ENCODE measurements around the gene ALDH2.

Gene ALDH2

GRCh38 chr12:111768159-111768895 lies 1.6 kb downstream of the ALDH2 start:
- Histone ChIP-seq H3K9ac (ENCODE audit: low read length) (peak overlapping the region; percentile 95), H3K27me3 (ENCODE audit: insufficient read depth, low read length, poor library complexity) (no peaks in the 10 kb centered on the region), H3K4ac (ENCODE audit: low read depth, low read length) (no peak overlapping the region), H2BK15ac (replicated peaks; ENCODE audit: low read depth) (no peak overlapping the region), H3K4me3 (ENCODE audit: low read length) (no peak overlapping the region), H3K18ac (ENCODE audit: low read length) (no peak overlapping the region), H2BK120ac (ENCODE audit: low read depth, low read length) (no peak overlapping the region), H4K5ac (ENCODE audit: low read length) (no peak overlapping the region), H2BK5ac (ENCODE audit: low read length) (no peak overlapping the region), H3K56ac (ENCODE audit: low read length) (peak overlapping the region; percentile 97), H3K79me1 (ENCODE audit: low read length) (peaks cover 8% of the 10 kb centered on the region), H3K23ac (ENCODE audit: low read length) (peak overlapping the region; percentile 70), H3K4me1 (ENCODE audit: control insufficient read depth, low read depth, low read length) (peaks cover 10% of the 10 kb centered on the region), H3K4me2 (ENCODE audit: low read length) (peak overlapping the region; percentile 99), H3K27ac (ENCODE audit: low read depth, low read length) (no peak overlapping the region), H2AK5ac (ENCODE audit: low read length) (no peak overlapping the region), H3K36me3 (ENCODE audit: control insufficient read depth, insufficient read depth, low read length) (no peaks in the 10 kb centered on the region), H3K79me2 (ENCODE audit: control insufficient read depth, insufficient read depth, low read length) (peaks cover 2% of the 10 kb centered on the region), H4K8ac (ENCODE audit: low read depth, low read length) (no peak overlapping the region)
- no peak for DNase-seq
- WGBS (ENCODE audit: extremely low coverage, insufficient coverage, low lambda C conversion rate): no CpG with 5 or more reads among the region's 9 CpGs

- H3K79me1 ChIP-seq (ENCODE audit: low read length): peaks cover 9% of the 10 kb centered on the region
- no peak overlapping the region for H3K56ac ChIP-seq (ENCODE audit: low read length)
- no peak overlapping the region for H4K5ac ChIP-seq (ENCODE audit: low read length)
- no peak overlapping the region for H3K4ac ChIP-seq (ENCODE audit: low read depth, low read length)
- no peak overlapping the region for H2AK5ac ChIP-seq (ENCODE audit: low read length)
- no peak overlapping the region for H4K8ac ChIP-seq (ENCODE audit: low read depth, low read length)
- H3K4me1 ChIP-seq (ENCODE audit: control insufficient read depth, low read depth, low read length): peaks cover 14% of the 10 kb centered on the region
- H3K27me3 ChIP-seq (ENCODE audit: insufficient read depth, low read length, poor library complexity): no peaks in the 10 kb centered on the region
- no peak overlapping the region for H3K27ac ChIP-seq (ENCODE audit: low read depth, low read length)
- H3K9ac ChIP-seq (ENCODE audit: low read length): no peak overlapping the region
- no peak overlapping the region for H2BK5ac ChIP-seq (ENCODE audit: low read length)
- H3K23ac ChIP-seq (ENCODE audit: low read length): no peak overlapping the region
- no peak overlapping the region for H3K18ac ChIP-seq (ENCODE audit: low read length)
- H3K4me3 ChIP-seq (ENCODE audit: low read length): no peak overlapping the region
- H3K36me3 ChIP-seq (ENCODE audit: control insufficient read depth, insufficient read depth, low read length): no peaks in the 10 kb centered on the region
- H3K79me2 ChIP-seq (ENCODE audit: control insufficient read depth, insufficient read depth, low read length): peaks cover 2% of the 10 kb centered on the region
- no peak overlapping the region for H2BK120ac ChIP-seq (ENCODE audit: low read depth, low read length)
- H2BK15ac ChIP-seq (replicated peaks; ENCODE audit: low read depth): no peak overlapping the region
- no peak for DNase-seq
- no CpG with 5 or more reads among the region's 8 CpGs for WGBS (ENCODE audit: extremely low coverage, insufficient coverage, low lambda C conversion rate)
- no peak overlapping the region for H3K4me2 ChIP-seq (ENCODE audit: low read length)
These were observed 2.9 kb downstream of the ALDH2 start for GRCh38 chr12:111769599-111769998.

- no peak overlapping the region for H2BK120ac ChIP-seq (ENCODE audit: low read depth, low read length)
- no peak overlapping the region for H4K8ac ChIP-seq (ENCODE audit: low read depth, low read length)
- no peak overlapping the region for H3K9ac ChIP-seq (ENCODE audit: low read length)
- peak overlapping the region; percentile 18 for H3K56ac ChIP-seq (ENCODE audit: low read length)
- H2BK15ac ChIP-seq (replicated peaks; ENCODE audit: low read depth): no peak overlapping the region
- no peaks in the 10 kb centered on the region for H3K36me3 ChIP-seq (ENCODE audit: control insufficient read depth, insufficient read depth, low read length)
- no peak overlapping the region for H3K4me3 ChIP-seq (ENCODE audit: low read length)
- H3K4ac ChIP-seq (ENCODE audit: low read depth, low read length): no peak overlapping the region
- no peaks in the 10 kb centered on the region for H3K27me3 ChIP-seq (ENCODE audit: insufficient read depth, low read length, poor library complexity)
- no peak overlapping the region for H2AK5ac ChIP-seq (ENCODE audit: low read length)
- no peak overlapping the region for H4K5ac ChIP-seq (ENCODE audit: low read length)
- no peak overlapping the region for H3K4me2 ChIP-seq (ENCODE audit: low read length)
- peak overlapping the region; percentile 19 for H3K18ac ChIP-seq (ENCODE audit: low read length)
- no peak overlapping the region for H3K27ac ChIP-seq (ENCODE audit: low read depth, low read length)
- H3K79me1 ChIP-seq (ENCODE audit: low read length): peaks cover 11% of the 10 kb centered on the region
- H3K23ac ChIP-seq (ENCODE audit: low read length): no peak overlapping the region
- H3K4me1 ChIP-seq (ENCODE audit: control insufficient read depth, low read depth, low read length): peaks cover 19% of the 10 kb centered on the region
- no peak overlapping the region for H2BK5ac ChIP-seq (ENCODE audit: low read length)
- no peak for DNase-seq
- no CpG with 5 or more reads among the region's 17 CpGs for WGBS (ENCODE audit: extremely low coverage, insufficient coverage, low lambda C conversion rate)
- peaks cover 4% of the 10 kb centered on the region for H3K79me2 ChIP-seq (ENCODE audit: control insufficient read depth, insufficient read depth, low read length)
These were observed 7.2 kb downstream of the ALDH2 start for GRCh38 chr12:111773801-111774551.

- Histone ChIP-seq H2BK15ac (replicated peaks; ENCODE audit: low read depth) (no peak overlapping the region), H3K4ac (ENCODE audit: low read depth, low read length) (peak overlapping the region; percentile 5), H4K5ac (ENCODE audit: low read length) (no peak overlapping the region), H2BK5ac (ENCODE audit: low read length) (peak overlapping the region; percentile 96), H3K56ac (ENCODE audit: low read length) (peak overlapping the region; percentile 92), H3K79me2 (ENCODE audit: control insufficient read depth, insufficient read depth, low read length) (peaks cover 4% of the 10 kb centered on the region), H3K18ac (ENCODE audit: low read length) (no peak overlapping the region), H3K79me1 (ENCODE audit: low read length) (peaks cover 12% of the 10 kb centered on the region), H3K36me3 (ENCODE audit: control insufficient read depth, insufficient read depth, low read length) (no peaks in the 10 kb centered on the region), H2AK5ac (ENCODE audit: low read length) (peak overlapping the region; percentile 52), H2BK120ac (ENCODE audit: low read depth, low read length) (no peak overlapping the region), H3K27ac (ENCODE audit: low read depth, low read length) (peak overlapping the region; percentile 87), H3K4me3 (ENCODE audit: low read length) (no peak overlapping the region), H3K23ac (ENCODE audit: low read length) (peak overlapping the region; percentile 67), H3K4me1 (ENCODE audit: control insufficient read depth, low read depth, low read length) (peaks cover 19% of the 10 kb centered on the region), H3K27me3 (ENCODE audit: insufficient read depth, low read length, poor library complexity) (no peaks in the 10 kb centered on the region), H3K9ac (ENCODE audit: low read length) (peak overlapping the region; percentile 54), H3K4me2 (ENCODE audit: low read length) (no peak overlapping the region), H4K8ac (ENCODE audit: low read depth, low read length) (no peak overlapping the region)
- peak; percentile 93 for DNase-seq
- 100% methylated on average over 1 of the region's 15 CpGs for WGBS (ENCODE audit: extremely low coverage, insufficient coverage, low lambda C conversion rate)
These were observed 8.8 kb downstream of the ALDH2 start for GRCh38 chr12:111775205-111776193.

GRCh38 chr12:111776836-111777344 lies 10.2 kb downstream of the ALDH2 start:
- Histone ChIP-seq H3K27me3 (ENCODE audit: insufficient read depth, low read length, poor library complexity) (no peaks in the 10 kb centered on the region), H4K8ac (ENCODE audit: low read depth, low read length) (no peak overlapping the region), H3K79me2 (ENCODE audit: control insufficient read depth, insufficient read depth, low read length) (peaks cover 2% of the 10 kb centered on the region), H2BK15ac (replicated peaks; ENCODE audit: low read depth) (no peak overlapping the region), H4K5ac (ENCODE audit: low read length) (no peak overlapping the region), H3K18ac (ENCODE audit: low read length) (no peak overlapping the region), H2AK5ac (ENCODE audit: low read length) (peak overlapping the region; percentile 83), H3K36me3 (ENCODE audit: control insufficient read depth, insufficient read depth, low read length) (no peaks in the 10 kb centered on the region), H3K56ac (ENCODE audit: low read length) (peak overlapping the region; percentile 44), H2BK120ac (ENCODE audit: low read depth, low read length) (no peak overlapping the region), H3K4me2 (ENCODE audit: low read length) (no peak overlapping the region), H3K27ac (ENCODE audit: low read depth, low read length) (no peak overlapping the region), H2BK5ac (ENCODE audit: low read length) (peak overlapping the region; percentile 62), H3K4me1 (ENCODE audit: control insufficient read depth, low read depth, low read length) (peaks cover 19% of the 10 kb centered on the region), H3K4me3 (ENCODE audit: low read length) (no peak overlapping the region), H3K4ac (ENCODE audit: low read depth, low read length) (no peak overlapping the region), H3K23ac (ENCODE audit: low read length) (no peak overlapping the region), H3K9ac (ENCODE audit: low read length) (no peak overlapping the region), H3K79me1 (ENCODE audit: low read length) (peaks cover 15% of the 10 kb centered on the region)
- no CpG with 5 or more reads among the region's 3 CpGs for WGBS (ENCODE audit: extremely low coverage, insufficient coverage, low lambda C conversion rate)
- no peak for DNase-seq

Measured in mesendoderm (in vitro differentiated cells).